A549 treated with ZK216348 at 1 μM for 4 hours (cell line): ENCODE measurements around the gene TUBB3. TPM values are rescaled to one million over a fixed set of nuclear protein-coding genes. Genes with fewer than 3 reads are reported as not detected.

Experiments used
- total RNA-seq: library from RNA; stranded (reverse); fragments of 200-300 nt; extraction: Qiagen RNA extraction; gene quantifications from 5 replicates; pipeline ENCODE4 v1.2.3, GENCODE V29; 2022; ENCODE audit warnings: low read depth

Gene TUBB3
- 154 to 288 TPM (median 254 TPM) in 5 replicates for total RNA-seq

DNA sequence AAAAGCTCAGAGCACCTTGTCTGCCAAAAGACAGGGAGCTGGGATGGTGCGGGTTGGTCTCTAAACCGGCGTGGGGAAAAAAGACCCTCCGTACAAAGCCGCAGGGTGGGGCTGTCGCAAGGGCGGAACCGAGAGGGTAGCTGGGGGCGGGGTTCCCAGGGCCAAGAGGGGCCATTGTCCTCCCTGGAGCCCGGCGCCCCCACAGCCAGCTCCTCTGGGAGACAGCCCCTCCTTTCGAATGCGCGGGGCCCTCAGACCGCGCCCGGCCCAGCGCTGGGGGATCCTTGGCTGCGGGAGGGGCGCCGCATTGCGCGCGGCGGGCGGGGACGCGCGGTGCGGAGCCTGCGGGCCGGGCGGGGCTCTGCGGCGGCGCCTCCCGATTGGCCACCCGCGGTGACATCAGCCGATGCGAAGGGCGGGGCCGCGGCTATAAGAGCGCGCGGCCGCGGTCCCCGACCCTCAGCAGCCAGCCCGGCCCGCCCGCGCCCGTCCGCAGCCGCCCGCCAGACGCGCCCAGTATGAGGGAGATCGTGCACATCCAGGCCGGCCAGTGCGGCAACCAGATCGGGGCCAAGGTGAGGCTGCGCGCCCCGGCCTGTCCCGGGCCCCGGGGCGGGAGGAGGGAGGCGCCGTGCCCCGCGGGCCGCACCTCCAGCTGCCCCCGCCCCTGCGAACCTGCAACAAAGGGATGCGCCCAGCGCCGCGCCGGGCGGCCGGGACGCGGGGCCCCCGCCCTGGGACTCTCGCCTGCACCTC is at the start of gene TUBB3:
TUBB3 (plus strand) TSS at position 459 of the 756 bp plus-strand sequence; CDS start at position 519, 60 bp downstream.

DNA sequence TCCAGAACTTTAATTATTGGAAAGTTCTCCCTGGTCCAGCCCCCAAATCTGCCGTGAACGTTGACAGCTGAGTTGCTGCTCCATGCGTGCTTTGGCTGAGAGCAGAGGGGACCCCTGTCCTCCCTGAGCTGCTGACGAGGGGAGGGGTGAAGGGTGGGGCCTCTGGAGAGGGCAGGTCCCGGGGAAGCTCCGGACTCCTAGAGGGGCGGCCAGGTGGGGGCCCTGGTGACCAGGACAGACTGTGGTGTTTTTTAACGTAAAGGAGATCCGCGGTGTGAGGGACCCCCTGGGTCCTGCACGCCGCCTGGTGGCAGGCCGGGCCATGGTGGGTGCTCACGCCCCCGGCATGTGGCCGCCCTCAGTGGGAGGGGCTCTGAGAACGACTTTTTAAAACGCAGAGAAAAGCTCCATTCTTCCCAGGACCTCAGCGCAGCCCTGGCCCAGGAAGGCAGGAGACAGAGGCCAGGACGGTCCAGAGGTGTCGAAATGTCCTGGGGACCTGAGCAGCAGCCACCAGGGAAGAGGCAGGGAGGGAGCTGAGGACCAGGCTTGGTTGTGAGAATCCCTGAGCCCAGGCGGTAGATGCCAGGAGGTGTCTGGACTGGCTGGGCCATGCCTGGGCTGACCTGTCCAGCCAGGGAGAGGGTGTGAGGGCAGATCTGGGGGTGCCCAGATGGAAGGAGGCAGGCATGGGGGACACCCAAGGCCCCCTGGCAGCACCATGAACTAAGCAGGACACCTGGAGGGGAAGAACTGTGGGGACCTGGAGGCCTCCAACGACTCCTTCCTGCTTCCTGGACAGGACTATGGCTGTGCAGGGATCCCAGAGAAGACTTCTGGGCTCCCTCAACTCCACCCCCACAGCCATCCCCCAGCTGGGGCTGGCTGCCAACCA is 4.4 kb upstream of the TUBB3 start, which contains the start of gene MC1R:
MC1R (plus strand) TSS at position 410 of the 895 bp plus-strand sequence; CDS start at position 807, 397 bp downstream.

Other genes with a start within 250 kb of the TUBB3 start
- gene CDK10, start 236.7 kb upstream of the TUBB3 start, total RNA-seq = 36.7 to 66.1 TPM (median 44.0 TPM) in 5 replicates
- gene SPATA2L, start 221.6 kb upstream of the TUBB3 start, total RNA-seq = 6.7 to 15.9 TPM (median 12.0 TPM) in 5 replicates
- 2.4 to 6.2 TPM (median 4.6 TPM) in 5 replicates for gene VPS9D1, start 202.4 kb upstream of the TUBB3 start, total RNA-seq
- gene ZNF276, start 201.8 kb upstream of the TUBB3 start, total RNA-seq = 14.1 to 20.7 TPM (median 18.4 TPM) in 5 replicates
- 25.6 to 42.4 TPM (median 35.3 TPM) in 5 replicates for gene FANCA, start 106.7 kb upstream of the TUBB3 start, total RNA-seq
- gene SPIRE2, start 94.9 kb upstream of the TUBB3 start, total RNA-seq = 5.1 to 10.1 TPM (median 8.1 TPM) in 5 replicates
- 62.2 to 83.9 TPM (median 79.4 TPM) in 5 replicates for gene TCF25, start 49.8 kb upstream of the TUBB3 start, total RNA-seq
- gene MC1R, start 4.5 kb upstream of the TUBB3 start, total RNA-seq = 4.5 to 7.3 TPM (median 7.1 TPM) in 5 replicates
- 69.6 to 120 TPM (median 112 TPM) in 5 replicates for gene DEF8, start 25.4 kb downstream of the TUBB3 start, total RNA-seq
- 38.4 to 67.1 TPM (median 61.3 TPM) in 5 replicates for gene DBNDD1, start 96.1 kb downstream of the TUBB3 start, total RNA-seq
- not detected in 5 replicates for gene PRDM7, start 154.0 kb downstream of the TUBB3 start, total RNA-seq